ENCODE measurements around the gene TTC28.
A peak's percentile ranks its signal among the peaks of the same experiment; 100 is the strongest.

The TTC28 gene

DNA sequence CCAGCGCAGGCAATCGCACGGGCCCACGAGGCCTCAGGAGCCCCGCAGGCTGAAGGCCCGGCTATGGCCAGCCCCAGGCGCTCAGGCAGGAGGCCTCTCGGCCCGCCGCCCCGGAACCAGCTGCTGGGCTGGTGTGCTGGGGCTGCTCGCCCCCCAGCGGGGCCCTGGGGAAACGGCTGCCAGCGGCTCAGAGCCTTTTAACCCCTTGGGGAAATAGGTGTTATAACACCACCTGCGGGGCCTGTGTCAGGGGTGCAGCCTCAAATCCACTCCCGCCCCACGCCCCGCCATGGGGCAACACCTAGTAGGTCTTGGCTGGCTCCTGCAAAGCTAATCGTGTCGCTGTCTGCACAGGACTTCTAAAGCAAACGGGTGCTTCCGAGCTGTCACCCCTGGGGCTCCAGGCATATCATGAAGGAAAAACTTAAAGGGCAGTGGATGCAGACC, 237.4 kb downstream of the TTC28 start:
- Histone ChIP-seq H3K9me2 (replicated peaks; ENCODE audit: insufficient read depth, low read length) (no peaks in the 10 kb centered on the region), H3K79me2 (ENCODE audit: insufficient read depth, low read length) (no peaks in the 10 kb centered on the region), H3K4me2 (ENCODE audit: low read depth, low read length, poor library complexity, severe bottlenecking) (no peak overlapping the region), H3K4me3 (ENCODE audit: insufficient read depth, low read length, poor library complexity, severe bottlenecking) (no peak overlapping the region), H3K27ac (ENCODE audit: low read depth, low read length) (no peak overlapping the region), H2AFZ (ENCODE audit: low read depth, low read length, severe bottlenecking) (no peak overlapping the region), H4K20me1 (ENCODE audit: low read depth, low read length) (no peaks in the 10 kb centered on the region), H3K36me3 (ENCODE audit: low read length) (no peaks in the 10 kb centered on the region), H3K9ac (ENCODE audit: low read length) (no peak overlapping the region), H3K9me3 (ENCODE audit: insufficient read depth, low read length) (no peaks in the 10 kb centered on the region), H3K27me3 (ENCODE audit: low read length) (no peaks in the 10 kb centered on the region), H3F3A (ENCODE audit: insufficient read depth) (no peaks in the 10 kb centered on the region)
- TF ChIP-seq, protein P1, sequence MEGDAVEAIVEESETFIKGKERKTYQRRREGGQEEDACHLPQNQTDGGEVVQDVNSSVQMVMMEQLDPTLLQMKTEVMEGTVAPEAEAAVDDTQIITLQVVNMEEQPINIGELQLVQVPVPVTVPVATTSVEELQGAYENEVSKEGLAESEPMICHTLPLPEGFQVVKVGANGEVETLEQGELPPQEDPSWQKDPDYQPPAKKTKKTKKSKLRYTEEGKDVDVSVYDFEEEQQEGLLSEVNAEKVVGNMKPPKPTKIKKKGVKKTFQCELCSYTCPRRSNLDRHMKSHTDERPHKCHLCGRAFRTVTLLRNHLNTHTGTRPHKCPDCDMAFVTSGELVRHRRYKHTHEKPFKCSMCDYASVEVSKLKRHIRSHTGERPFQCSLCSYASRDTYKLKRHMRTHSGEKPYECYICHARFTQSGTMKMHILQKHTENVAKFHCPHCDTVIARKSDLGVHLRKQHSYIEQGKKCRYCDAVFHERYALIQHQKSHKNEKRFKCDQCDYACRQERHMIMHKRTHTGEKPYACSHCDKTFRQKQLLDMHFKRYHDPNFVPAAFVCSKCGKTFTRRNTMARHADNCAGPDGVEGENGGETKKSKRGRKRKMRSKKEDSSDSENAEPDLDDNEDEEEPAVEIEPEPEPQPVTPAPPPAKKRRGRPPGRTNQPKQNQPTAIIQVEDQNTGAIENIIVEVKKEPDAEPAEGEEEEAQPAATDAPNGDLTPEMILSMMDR (IDR thresholded peaks at IDR 0.05; ENCODE audit: insufficient read depth, low read length, poor library complexity, severe bottlenecking), result peak; percentile 42
- TF ChIP-seq EZH2phosphoT487 (conservative IDR thresholded peaks at IDR 0.05; ENCODE audit: low read length), result no peak

DNA sequence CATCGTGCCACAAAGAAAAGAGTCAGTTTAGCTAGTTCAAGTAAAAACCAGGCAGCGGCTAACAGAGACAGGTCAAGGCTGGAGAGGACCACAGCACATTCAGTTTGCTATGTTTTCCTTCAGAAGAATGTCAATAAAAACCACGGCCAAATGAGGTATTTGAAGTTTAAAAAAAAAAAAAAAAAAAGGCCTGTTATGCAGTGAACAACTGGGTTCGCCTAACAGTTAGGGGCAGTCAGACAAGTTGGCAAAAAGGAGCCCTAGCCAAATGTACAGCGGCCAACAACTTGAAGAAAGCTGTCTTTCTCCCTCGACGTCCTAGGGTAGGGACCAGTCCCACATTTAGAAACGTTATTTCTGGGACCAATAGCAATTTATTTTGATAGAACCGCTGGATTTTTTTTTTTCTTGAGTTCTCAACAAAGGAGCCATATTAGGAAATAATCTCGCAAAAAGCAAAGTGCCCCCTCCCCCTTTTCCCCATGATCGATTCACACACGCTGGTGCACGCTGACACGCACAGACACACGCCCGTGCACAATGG, 237.8 kb downstream of the TTC28 start:
- Histone ChIP-seq H3K9me3 (ENCODE audit: insufficient read depth, low read length) (no peaks in the 10 kb centered on the region), H3K9ac (ENCODE audit: low read length) (no peak overlapping the region), H3K9me2 (replicated peaks; ENCODE audit: insufficient read depth, low read length) (no peaks in the 10 kb centered on the region), H3K4me2 (ENCODE audit: low read depth, low read length, poor library complexity, severe bottlenecking) (no peak overlapping the region), H3K4me3 (ENCODE audit: insufficient read depth, low read length, poor library complexity, severe bottlenecking) (no peak overlapping the region), H3K27me3 (ENCODE audit: low read length) (no peaks in the 10 kb centered on the region), H3K79me2 (ENCODE audit: insufficient read depth, low read length) (no peaks in the 10 kb centered on the region), H4K20me1 (ENCODE audit: low read depth, low read length) (no peaks in the 10 kb centered on the region), H3K36me3 (ENCODE audit: low read length) (no peaks in the 10 kb centered on the region), H3K27ac (ENCODE audit: low read depth, low read length) (no peak overlapping the region), H2AFZ (ENCODE audit: low read depth, low read length, severe bottlenecking) (no peak overlapping the region), H3F3A (ENCODE audit: insufficient read depth) (no peaks in the 10 kb centered on the region)
- no peak for TF ChIP-seq EZH2phosphoT487 (conservative IDR thresholded peaks at IDR 0.05; ENCODE audit: low read length)
- TF ChIP-seq, protein P1 (IDR thresholded peaks at IDR 0.05; ENCODE audit: insufficient read depth, low read length, poor library complexity, severe bottlenecking), result no peak

DNA sequence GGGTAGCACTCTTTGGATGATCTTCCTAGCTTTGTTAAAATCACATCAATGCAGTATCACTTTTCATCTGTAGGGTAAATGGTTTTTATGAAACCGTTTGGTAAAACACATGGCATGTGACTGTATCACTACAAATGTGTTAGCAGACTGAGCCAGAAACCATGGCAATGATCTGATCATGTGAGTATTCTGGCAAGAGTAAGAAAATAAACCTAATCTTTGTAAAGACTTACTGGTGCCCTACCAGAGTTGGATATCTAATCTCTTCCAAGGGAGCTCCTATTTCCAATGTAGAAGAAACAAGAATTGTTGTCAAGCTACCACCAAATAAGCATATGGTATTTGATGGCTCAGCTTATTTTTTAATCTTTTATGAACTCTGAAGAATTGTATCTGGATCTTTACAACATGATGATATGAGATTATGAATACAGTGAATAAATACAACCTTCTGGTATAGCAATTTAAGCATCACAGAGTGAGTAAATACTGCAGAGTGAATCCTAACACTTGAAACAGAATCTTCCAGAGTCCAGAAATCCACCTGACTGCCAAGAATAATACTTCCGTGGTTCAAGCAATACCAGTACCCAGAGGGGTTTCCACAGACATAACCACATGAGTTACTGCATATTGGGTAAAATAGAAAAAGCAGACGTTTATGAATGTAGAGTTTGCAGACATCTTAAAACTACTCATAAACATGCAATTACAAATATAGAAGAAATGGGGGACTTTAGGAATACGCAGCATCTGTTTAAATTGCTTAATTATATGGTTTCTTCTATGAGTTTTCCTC, 238.8 kb downstream of the TTC28 start:
- Histone ChIP-seq H3K9ac (ENCODE audit: low read length) (no peak overlapping the region), H3K27ac (ENCODE audit: low read depth, low read length) (no peak overlapping the region), H3F3A (ENCODE audit: insufficient read depth) (no peaks in the 10 kb centered on the region), H2AFZ (ENCODE audit: low read depth, low read length, severe bottlenecking) (no peak overlapping the region), H3K27me3 (ENCODE audit: low read length) (no peaks in the 10 kb centered on the region), H3K79me2 (ENCODE audit: insufficient read depth, low read length) (no peaks in the 10 kb centered on the region), H3K9me2 (replicated peaks; ENCODE audit: insufficient read depth, low read length) (no peaks in the 10 kb centered on the region), H3K36me3 (ENCODE audit: low read length) (no peaks in the 10 kb centered on the region), H4K20me1 (ENCODE audit: low read depth, low read length) (no peaks in the 10 kb centered on the region), H3K4me2 (ENCODE audit: low read depth, low read length, poor library complexity, severe bottlenecking) (no peak overlapping the region), H3K9me3 (ENCODE audit: insufficient read depth, low read length) (no peaks in the 10 kb centered on the region), H3K4me3 (ENCODE audit: insufficient read depth, low read length, poor library complexity, severe bottlenecking) (no peak overlapping the region)
- no peak for TF ChIP-seq EZH2phosphoT487 (conservative IDR thresholded peaks at IDR 0.05; ENCODE audit: low read length)
- TF ChIP-seq, protein P1 (IDR thresholded peaks at IDR 0.05; ENCODE audit: insufficient read depth, low read length, poor library complexity, severe bottlenecking), result no peak

All from SU-DHL-6 (cell line).